Calu3 (cell line): ENCODE data around the gene ZNF547. TPM values are rescaled to one million over a fixed set of nuclear protein-coding genes. Genes with fewer than 3 reads are reported as not detected.

Experiments used
- BruUV-seq: library from RNA; stranded (reverse); fragments of 400-500 nt; replicated peaks from 2 replicates; lab custom pipeline; 2021; lab: Mats Ljungman, UMichigan
- CTCF ChIA-PET: fragments of 300-600 bp; sonication (Branson Sonifier 250); formaldehyde crosslinking; loops from one replicate; lab custom pipeline; 2022; ENCODE audit warnings: antibody characterized with exemption; lab: Charles Lee
- DNase-seq: peaks from one replicate; pipeline ENCODE4 v3.0.0; 2022
- H3K27ac Mint-ChIP-seq: one replicate; pipeline ENCODE4 v1.8.0; 2022; ENCODE audit warnings: mixed read lengths; ENCODE audit not compliant: unreplicated experiment
- H3K27me3 Mint-ChIP-seq: one replicate; pipeline ENCODE4 v1.8.0; 2022; ENCODE audit warnings: mixed read lengths; ENCODE audit not compliant: unreplicated experiment
- H3K36me3 Mint-ChIP-seq: one replicate; pipeline ENCODE4 v1.8.0; 2022; ENCODE audit warnings: mild to moderate bottlenecking, moderate library complexity, mixed read lengths; ENCODE audit not compliant: insufficient read depth, unreplicated experiment
- H3K4me1 Mint-ChIP-seq: one replicate; pipeline ENCODE4 v1.8.0; 2022; ENCODE audit warnings: mild to moderate bottlenecking, low read depth, mixed read lengths; ENCODE audit not compliant: unreplicated experiment
- H3K4me3 Mint-ChIP-seq: one replicate; pipeline ENCODE4 v1.8.0; 2022; ENCODE audit warnings: mild to moderate bottlenecking, low read depth, moderate library complexity, mixed read lengths; ENCODE audit not compliant: unreplicated experiment
- H3K9me3 Mint-ChIP-seq: one replicate; pipeline ENCODE4 v1.8.0; 2022; ENCODE audit warnings: low read depth, mixed read lengths; ENCODE audit not compliant: unreplicated experiment
- CTCF ChIP-seq: fragments of 200-600 bp; IDR thresholded peaks from one replicate; pipeline ENCODE4 v1.8.0; 2022; ENCODE audit warnings: antibody characterized with exemption; ENCODE audit not compliant: unreplicated experiment
- intact Hi-C: fragments of 100-400 bp; cut with micrococcal nuclease; formaldehyde crosslinking; loops from one replicate; pipeline ENCODE4 v1.10.0; 2022; ENCODE audit not compliant: unreplicated experiment
- total RNA-seq: library from RNA; stranded (reverse); gene quantifications from 2 replicates; pipeline ENCODE4 v1.2.3, GENCODE V29; 2022

Gene ZNF547
- total RNA-seq, 1 experiment from 2014 or later, result 7.2 TPM

- no peak for DNase-seq
Observed at GRCh38 chr19:57348136-57348535, 15.2 kb upstream of the ZNF547 start.

GRCh38 chr19:57350877-57351805 is 12.2 kb upstream of the ZNF547 start, which contains the start of gene ZNF304:
ZNF304 (plus strand) TSS chr19:57351271; CDS start chr19:57351665, 394 bp downstream.
- Mint-ChIP-seq H3K4me1 (peaks cover 13% of the 10 kb centered on the region), H3K4me3 (peak within 1 kb of the TSS; percentile 88), H3K9me3 (peaks cover 20% of the 10 kb centered on the region), H3K27me3 (no peaks in the 10 kb centered on the region), H3K27ac (peak within 1 kb of the TSS; percentile 83), H3K36me3 (peaks cover 20% of the 10 kb centered on the region)
- CTCF ChIA-PET, result no interaction called here
- DNase-seq, result peak; percentile 84
- BruUV-seq, result TSS peak; percentile 54
- no peak for TF ChIP-seq CTCF
- intact Hi-C loops, result no loop called here

More at GRCh38 chr19:57348136-57348535, 15.2 kb upstream of the ZNF547 start:
- Mint-ChIP-seq H3K9me3 (peaks cover 15% of the 10 kb centered on the region), H3K27me3 (no peaks in the 10 kb centered on the region), H3K4me3 (no peak overlapping the region), H3K4me1 (peaks cover 13% of the 10 kb centered on the region), H3K36me3 (peaks cover 12% of the 10 kb centered on the region), H3K27ac (no peak overlapping the region)
- no TSS peak for BruUV-seq
- CTCF ChIA-PET, result interaction anchor here (0.7 kb wide), 1 partner anchor 72 kb away, joined by 12 read pairs; no protein-coding TSS in a partner anchor
- intact Hi-C loops, result no loop called here
- no peak for TF ChIP-seq CTCF

- Mint-ChIP-seq H3K9me3 (peaks cover 23% of the 10 kb centered on the region), H3K27ac (peak overlapping the region; percentile 83)
- BruUV-seq, result no TSS peak
Observed at GRCh38 chr19:57351867-57352266, 11.5 kb upstream of the ZNF547 start.

GRCh38 chr19:57355916-57356315 is 7.4 kb upstream of the ZNF547 start:
- no peak overlapping the region for H3K4me3 Mint-ChIP-seq
- DNase-seq, result no peak
- intact Hi-C loops, result no loop called here
- H3K27ac Mint-ChIP-seq, result no peak overlapping the region
- H3K27me3 Mint-ChIP-seq, result no peaks in the 10 kb centered on the region
- H3K9me3 Mint-ChIP-seq, result peaks cover 23% of the 10 kb centered on the region
- TF ChIP-seq CTCF, result no peak
- H3K4me1 Mint-ChIP-seq, result peaks cover 13% of the 10 kb centered on the region
- peaks cover 19% of the 10 kb centered on the region for H3K36me3 Mint-ChIP-seq
- no TSS peak for BruUV-seq
- CTCF ChIA-PET, result no interaction called here

More at GRCh38 chr19:57351867-57352266, 11.5 kb upstream of the ZNF547 start:
- Mint-ChIP-seq H3K4me3 (peak overlapping the region; percentile 88), H3K36me3 (peaks cover 21% of the 10 kb centered on the region), H3K4me1 (peaks cover 13% of the 10 kb centered on the region), H3K27me3 (no peaks in the 10 kb centered on the region)
- CTCF ChIA-PET, result interaction anchor here (0.6 kb wide), 1 partner anchor 32 kb away, joined by 3 read pairs; the partner anchor contains the start of gene ZNF543
- TF ChIP-seq CTCF, result no peak
- no peak for DNase-seq
- intact Hi-C loops, result no loop called here
